ENCODE measurements around the gene CYB5A. TPM values are rescaled to one million over a fixed set of nuclear protein-coding genes. Genes with fewer than 3 reads are reported as not detected.

Gene CYB5A
- total and polyA plus RNA-seq, 9 of the 15 experiments (the other 6 are each of a cell fraction or from before 2014, with no cell fraction given): 11.9 to 22.6 (median 14.1) TPM

DNA sequence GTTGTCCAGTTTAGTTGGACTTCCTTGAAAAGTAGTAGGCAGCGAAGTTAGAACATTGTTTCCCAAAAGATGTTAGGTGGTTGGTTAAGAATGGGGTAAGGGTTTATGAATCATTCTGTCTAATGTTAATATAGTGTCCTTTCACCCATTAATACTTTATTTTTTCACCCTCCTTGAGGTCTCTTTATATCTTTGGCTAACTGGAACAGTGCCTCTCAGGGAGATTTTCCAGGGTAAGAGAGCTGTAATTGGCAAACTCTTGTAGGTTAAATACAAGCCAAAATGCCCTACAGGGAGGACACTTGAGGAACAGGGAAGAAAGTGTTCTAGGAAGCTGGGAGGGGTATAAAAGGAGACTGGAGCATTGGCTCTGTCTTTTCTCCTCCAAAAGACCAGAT is 46.1 kb upstream of the CYB5A start:
- Histone ChIP-seq H2AFZ (ENCODE audit: low read depth, low read length) (peak overlapping the region; percentile 60), H3K9me3 (replicated peaks; ENCODE audit: control insufficient read depth, insufficient read depth, low read depth, low read length) (no peaks in the 10 kb centered on the region), H3K9me1 (ENCODE audit: control insufficient read depth, insufficient read depth, low read length) (no peaks in the 10 kb centered on the region), H3K4me1 (replicated peaks in 1 of 2; ENCODE audit: control insufficient read depth in 2 of 2, insufficient read depth in 2 of 2, low read length in 2 of 2) (peaks cover 0 to 12% of the 10 kb centered on the region in 2 experiments; a peak in 2 of 5 replicates), H3K27ac (ENCODE audit: extremely low read depth, low read depth, low read length) (peak overlapping the region; percentile 41; the same call in 1 of the 3 replicates), H3K79me2 (ENCODE audit: control insufficient read depth, insufficient read depth, low read length) (no peaks in the 10 kb centered on the region), H3K4me3 (no peak overlapping the region), H3K36me3 (ENCODE audit: control insufficient read depth, insufficient read depth, low read length) (no peaks in the 10 kb centered on the region), H3K4me2 (ENCODE audit: insufficient read depth, low read length) (peak overlapping the region; percentile 55), H3K27me3 (ENCODE audit: control insufficient read depth in 2 of 2, insufficient read depth in 2 of 2, low read length in 2 of 2) (no peaks in the 10 kb centered on the region), H3K9ac (ENCODE audit: insufficient read depth in 1 of 2, low read depth in 2 of 2, low read length in 2 of 2) (no peak overlapping the region), H4K20me1 (replicated peaks; ENCODE audit: control insufficient read depth, insufficient read depth, low read length) (no peaks in the 10 kb centered on the region)
- FAIRE-seq: no peak
- in situ Hi-C loops (cut with MboI): no loop called here
- intact Hi-C loops (cut with micrococcal nuclease): no loop called here
- 38% methylated on average over 1 of the region's 1 CpG for WGBS (ENCODE audit: insufficient coverage, low coverage, missing lambda C conversion rate)
- POLR2A ChIA-PET: no interaction called here
- no peak for DNase-seq (ENCODE audit: extremely low read depth in 1 of 4, low spot score in 3 of 4)
- no peak for ATAC-seq
- TF ChIP-seq, protein P1, sequence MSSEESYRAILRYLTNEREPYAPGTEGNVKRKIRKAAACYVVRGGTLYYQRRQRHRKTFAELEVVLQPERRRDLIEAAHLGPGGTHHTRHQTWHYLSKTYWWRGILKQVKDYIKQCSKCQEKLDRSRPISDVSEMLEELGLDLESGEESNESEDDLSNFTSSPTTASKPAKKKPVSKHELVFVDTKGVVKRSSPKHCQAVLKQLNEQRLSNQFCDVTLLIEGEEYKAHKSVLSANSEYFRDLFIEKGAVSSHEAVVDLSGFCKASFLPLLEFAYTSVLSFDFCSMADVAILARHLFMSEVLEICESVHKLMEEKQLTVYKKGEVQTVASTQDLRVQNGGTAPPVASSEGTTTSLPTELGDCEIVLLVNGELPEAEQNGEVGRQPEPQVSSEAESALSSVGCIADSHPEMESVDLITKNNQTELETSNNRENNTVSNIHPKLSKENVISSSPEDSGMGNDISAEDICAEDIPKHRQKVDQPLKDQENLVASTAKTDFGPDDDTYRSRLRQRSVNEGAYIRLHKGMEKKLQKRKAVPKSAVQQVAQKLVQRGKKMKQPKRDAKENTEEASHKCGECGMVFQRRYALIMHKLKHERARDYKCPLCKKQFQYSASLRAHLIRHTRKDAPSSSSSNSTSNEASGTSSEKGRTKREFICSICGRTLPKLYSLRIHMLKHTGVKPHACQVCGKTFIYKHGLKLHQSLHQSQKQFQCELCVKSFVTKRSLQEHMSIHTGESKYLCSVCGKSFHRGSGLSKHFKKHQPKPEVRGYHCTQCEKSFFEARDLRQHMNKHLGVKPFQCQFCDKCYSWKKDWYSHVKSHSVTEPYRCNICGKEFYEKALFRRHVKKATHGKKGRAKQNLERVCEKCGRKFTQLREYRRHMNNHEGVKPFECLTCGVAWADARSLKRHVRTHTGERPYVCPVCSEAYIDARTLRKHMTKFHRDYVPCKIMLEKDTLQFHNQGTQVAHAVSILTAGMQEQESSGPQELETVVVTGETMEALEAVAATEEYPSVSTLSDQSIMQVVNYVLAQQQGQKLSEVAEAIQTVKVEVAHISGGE (CRISPR knock-in tag; IDR thresholded peaks at IDR 0.05): peak in 1 of 3 experiments; percentile 30; a peak in 1 of 6 replicates
- TF ChIP-seq GATAD2A (IDR thresholded peaks at IDR 0.05): no peak
- no peak for TF ChIP-seq EP400 (IDR thresholded peaks at IDR 0.05)
- TF ChIP-seq JUND (IDR thresholded peaks at IDR 0.05; ENCODE audit: borderline replicate concordance, low read depth, low read length): no peak
- TF ChIP-seq JUND (tag; IDR thresholded peaks at IDR 0.05; ENCODE audit: borderline replicate concordance, low read depth, low read length): 0 out of 3 replicates have a peak, but pooled peaks have one; percentile 0
- TF ChIP-seq, protein P2, sequence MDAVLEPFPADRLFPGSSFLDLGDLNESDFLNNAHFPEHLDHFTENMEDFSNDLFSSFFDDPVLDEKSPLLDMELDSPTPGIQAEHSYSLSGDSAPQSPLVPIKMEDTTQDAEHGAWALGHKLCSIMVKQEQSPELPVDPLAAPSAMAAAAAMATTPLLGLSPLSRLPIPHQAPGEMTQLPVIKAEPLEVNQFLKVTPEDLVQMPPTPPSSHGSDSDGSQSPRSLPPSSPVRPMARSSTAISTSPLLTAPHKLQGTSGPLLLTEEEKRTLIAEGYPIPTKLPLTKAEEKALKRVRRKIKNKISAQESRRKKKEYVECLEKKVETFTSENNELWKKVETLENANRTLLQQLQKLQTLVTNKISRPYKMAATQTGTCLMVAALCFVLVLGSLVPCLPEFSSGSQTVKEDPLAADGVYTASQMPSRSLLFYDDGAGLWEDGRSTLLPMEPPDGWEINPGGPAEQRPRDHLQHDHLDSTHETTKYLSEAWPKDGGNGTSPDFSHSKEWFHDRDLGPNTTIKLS (IDR thresholded peaks at IDR 0.05; ENCODE audit: borderline replicate concordance, low read depth): no peak
- no peak for TF ChIP-seq ZNF75A (CRISPR knock-in tag; IDR thresholded peaks at IDR 0.05)
- CTCF ChIA-PET (ENCODE audit: low intra/inter-chr PET ratio): interaction anchor here (2.0 kb wide), 1 partner anchor 141 kb away, joined by 8 read pairs; no protein-coding TSS in a partner anchor
- no TSS peak for BruUV-seq (replicated peaks)
